T-helper 17 cell (primary cell): ENCODE measurements around the gene INSRR. TPM values are rescaled to one million over a fixed set of nuclear protein-coding genes. Genes with fewer than 3 reads are reported as not detected.

Experiments
- ATAC-seq: fragments of 150-1000 bp; cut with Tn5 transposase; 2 replicates; pipeline ENCODE4 v1.10.0; 2021; ENCODE audit warnings: mild to moderate bottlenecking, moderate library complexity
- DNase-seq, 3 donors: peaks; one replicate each; pipeline versions ENCODE4 v3.0.0 to v3.0.0-alpha.2; 2020 to 2021
- H3K9me3 ChIP-seq: one replicate; pipeline ENCODE4 v1.7.0; 2013; ENCODE audit warnings: low read length, mild to moderate bottlenecking; ENCODE audit not compliant: control insufficient read depth, poor library complexity, severe bottlenecking
- H3K27ac Mint-ChIP-seq: one replicate; pipeline ENCODE4 v1.8.0; 2022; ENCODE audit warnings: mild to moderate bottlenecking, moderate library complexity, mixed read lengths
- H3K27me3 Mint-ChIP-seq: one replicate; pipeline ENCODE4 v1.8.0; 2022; ENCODE audit warnings: mixed read lengths
- H3K36me3 Mint-ChIP-seq: one replicate; pipeline ENCODE4 v1.8.0; 2022; ENCODE audit warnings: low read depth, mixed read lengths
- H3K4me1 Mint-ChIP-seq: one replicate; pipeline ENCODE4 v1.8.0; 2022; ENCODE audit warnings: mild to moderate bottlenecking, mixed read lengths
- H3K4me3 Mint-ChIP-seq: one replicate; pipeline ENCODE4 v1.8.0; 2022; ENCODE audit warnings: mild to moderate bottlenecking, moderate library complexity, mixed read lengths
- total RNA-seq, 4 donors: library from RNA in 2 of 4; stranded (reverse) in 2 of 4; gene quantifications; one replicate each; pipeline ENCODE4 v1.2.3 and lab custom pipeline; 2022 to 2026

INSRR gene
- total RNA-seq (not detected), total RNA-seq (lab: John Stamatoyannopoulos, UW) (0 to 0.15 reads per million in 2 donors)

DNA sequence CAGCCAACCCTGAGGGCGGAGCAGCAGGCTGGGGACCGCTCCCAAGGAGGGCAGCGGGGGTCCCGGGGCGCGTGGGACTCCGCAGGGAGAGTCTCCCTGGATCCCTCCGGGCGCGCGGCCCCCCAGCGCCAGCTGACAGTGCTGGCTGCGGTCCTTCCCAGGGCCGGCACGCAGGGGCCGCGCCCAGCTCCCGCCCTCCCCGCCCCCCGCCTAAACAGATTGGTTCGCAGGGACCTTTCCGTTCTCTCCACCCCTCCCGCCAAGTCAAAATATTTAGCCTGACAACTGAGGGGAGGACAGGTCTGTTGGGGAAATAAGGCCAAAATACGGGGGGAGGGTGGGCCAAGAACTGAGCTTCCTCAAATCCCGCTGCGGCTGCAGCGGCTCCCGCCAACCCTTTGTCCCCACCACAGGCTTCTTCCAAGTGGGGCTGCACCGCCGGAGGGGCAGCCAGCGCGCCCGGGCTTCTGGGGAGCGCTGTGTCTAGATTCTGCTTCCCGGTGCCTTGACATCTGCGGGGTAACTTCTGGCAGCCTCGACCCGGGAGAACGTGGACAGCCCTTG lies at the start of gene INSRR:
Gene INSRR (minus strand): TSS at position 159 of the 564 bp plus-strand sequence. CDS start 496 bp downstream, outside the sequence.
- no peak for ATAC-seq
- H3K4me3 Mint-ChIP-seq: peak within 1 kb of the TSS; percentile 86
- H3K9me3 ChIP-seq: no peaks in the 10 kb centered on the region
- no peak within 1 kb of the TSS for H3K27ac Mint-ChIP-seq
- H3K27me3 Mint-ChIP-seq: peaks cover 58% of the 10 kb centered on the region
- no peak for DNase-seq
- peaks cover 35% of the 10 kb centered on the region for H3K4me1 Mint-ChIP-seq
- H3K36me3 Mint-ChIP-seq: peaks cover 11% of the 10 kb centered on the region

DNA sequence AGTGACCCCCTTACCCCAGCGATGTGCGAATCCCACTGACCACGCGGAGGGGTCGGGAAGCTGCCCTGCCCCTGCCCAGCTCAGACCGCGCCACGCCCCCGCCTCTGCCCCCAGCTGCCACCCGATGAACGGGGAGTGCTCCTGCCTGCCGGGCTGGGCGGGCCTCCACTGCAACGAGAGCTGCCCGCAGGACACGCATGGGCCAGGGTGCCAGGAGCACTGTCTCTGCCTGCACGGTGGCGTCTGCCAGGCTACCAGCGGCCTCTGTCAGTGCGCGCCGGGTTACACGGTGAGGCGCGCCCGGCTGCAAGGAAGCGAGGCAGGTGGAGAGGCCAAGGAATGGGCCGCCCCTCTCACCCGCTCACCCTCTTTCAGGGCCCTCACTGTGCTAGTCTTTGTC lies 49.6 kb upstream of the INSRR start:
- no peak for ATAC-seq
- Mint-ChIP-seq H3K27ac (no peak overlapping the region), H3K36me3 (peaks cover 3% of the 10 kb centered on the region), H3K4me3 (no peak overlapping the region), H3K4me1 (peaks cover 9% of the 10 kb centered on the region), H3K27me3 (peaks cover 43% of the 10 kb centered on the region)
- DNase-seq: no peak
- H3K9me3 ChIP-seq: no peaks in the 10 kb centered on the region

DNA sequence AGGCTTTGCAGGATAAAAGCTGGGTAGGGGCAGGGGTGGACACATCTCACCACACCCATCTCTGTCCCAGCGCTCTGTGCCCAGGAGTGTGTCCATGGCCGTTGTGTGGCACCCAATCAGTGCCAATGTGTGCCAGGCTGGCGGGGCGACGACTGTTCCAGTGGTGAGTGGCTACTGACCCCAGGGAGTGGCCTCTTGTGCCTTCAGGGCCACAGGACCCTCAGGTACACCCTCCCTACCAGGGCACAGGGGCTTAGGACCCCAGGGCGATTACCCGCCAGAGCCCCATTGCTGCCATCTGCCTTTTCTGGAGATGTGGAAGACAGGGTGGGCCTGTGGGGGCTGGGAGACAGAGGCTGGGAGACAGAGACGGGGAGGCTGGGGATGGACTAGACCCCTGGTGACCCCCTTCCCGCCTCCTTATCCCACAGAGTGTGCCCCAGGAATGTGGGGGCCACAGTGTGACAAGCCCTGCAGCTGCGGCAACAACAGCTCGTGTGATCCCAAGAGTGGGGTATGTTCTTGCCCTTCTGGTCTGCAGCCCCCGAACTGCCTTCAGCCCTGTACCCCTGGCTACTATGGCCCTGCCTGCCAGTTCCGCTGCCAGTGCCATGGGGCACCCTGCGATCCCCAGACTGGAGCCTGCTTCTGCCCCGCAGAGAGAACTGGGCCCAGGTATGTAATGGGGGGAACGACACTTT lies 47.4 kb upstream of the INSRR start:
- ATAC-seq: no peak
- DNase-seq: no peak
- no peak overlapping the region for H3K4me3 Mint-ChIP-seq
- H3K4me1 Mint-ChIP-seq: peaks cover 9% of the 10 kb centered on the region
- no peak overlapping the region for H3K27ac Mint-ChIP-seq
- H3K36me3 Mint-ChIP-seq: peaks cover 3% of the 10 kb centered on the region
- H3K27me3 Mint-ChIP-seq: peaks cover 43% of the 10 kb centered on the region
- no peaks in the 10 kb centered on the region for H3K9me3 ChIP-seq

DNA sequence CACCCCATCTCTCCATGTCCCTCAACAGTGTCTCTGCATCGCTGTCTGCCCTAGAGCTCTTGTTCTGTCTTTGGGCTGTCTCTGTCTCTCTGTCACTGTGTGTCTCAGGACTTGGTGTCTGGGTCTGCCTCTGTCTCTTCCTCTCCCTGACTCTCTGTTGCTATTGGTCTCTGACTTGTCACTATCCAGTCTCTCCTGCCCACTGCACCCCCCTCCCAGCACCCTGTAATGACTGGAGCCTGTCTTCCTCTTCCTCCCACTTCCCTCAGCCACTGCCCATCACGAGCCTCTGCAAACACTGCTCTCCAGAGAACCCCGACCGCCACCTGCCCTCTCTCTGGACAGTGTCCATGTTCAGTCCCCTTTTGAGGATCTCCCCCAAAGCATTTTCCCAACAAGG lies 46.7 kb upstream of the INSRR start:
- Mint-ChIP-seq H3K27ac (no peak overlapping the region), H3K4me1 (peaks cover 9% of the 10 kb centered on the region), H3K36me3 (peaks cover 3% of the 10 kb centered on the region), H3K4me3 (no peak overlapping the region), H3K27me3 (peaks cover 40% of the 10 kb centered on the region)
- no peaks in the 10 kb centered on the region for H3K9me3 ChIP-seq
- DNase-seq (no peak), ATAC-seq (no peak)

DNA sequence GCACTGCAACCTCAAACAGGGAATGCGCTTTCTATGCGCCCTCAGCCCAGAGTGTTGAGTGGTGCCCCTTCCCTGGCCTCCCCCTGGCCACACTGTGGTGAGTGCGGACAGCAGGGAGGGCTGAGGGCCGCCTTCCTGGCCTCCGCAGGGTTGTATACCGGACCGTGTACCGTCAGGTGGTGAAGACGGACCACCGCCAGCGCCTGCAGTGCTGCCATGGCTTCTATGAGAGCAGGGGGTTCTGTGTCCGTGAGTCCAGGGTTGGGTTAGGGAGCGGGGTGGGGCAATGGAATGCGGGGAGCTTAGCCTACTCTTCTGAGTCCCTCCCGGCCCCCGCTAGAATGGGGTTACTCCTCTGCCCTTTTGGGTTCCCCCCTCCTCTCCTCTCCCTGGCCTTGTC lies 46.3 kb upstream of the INSRR start:
- H3K9me3 ChIP-seq: no peaks in the 10 kb centered on the region
- H3K4me1 Mint-ChIP-seq: peaks cover 7% of the 10 kb centered on the region
- H3K4me3 Mint-ChIP-seq: no peak overlapping the region
- H3K27me3 Mint-ChIP-seq: peaks cover 36% of the 10 kb centered on the region
- H3K27ac Mint-ChIP-seq: no peak overlapping the region
- peaks cover 3% of the 10 kb centered on the region for H3K36me3 Mint-ChIP-seq
- DNase-seq: no peak
- no peak for ATAC-seq

DNA sequence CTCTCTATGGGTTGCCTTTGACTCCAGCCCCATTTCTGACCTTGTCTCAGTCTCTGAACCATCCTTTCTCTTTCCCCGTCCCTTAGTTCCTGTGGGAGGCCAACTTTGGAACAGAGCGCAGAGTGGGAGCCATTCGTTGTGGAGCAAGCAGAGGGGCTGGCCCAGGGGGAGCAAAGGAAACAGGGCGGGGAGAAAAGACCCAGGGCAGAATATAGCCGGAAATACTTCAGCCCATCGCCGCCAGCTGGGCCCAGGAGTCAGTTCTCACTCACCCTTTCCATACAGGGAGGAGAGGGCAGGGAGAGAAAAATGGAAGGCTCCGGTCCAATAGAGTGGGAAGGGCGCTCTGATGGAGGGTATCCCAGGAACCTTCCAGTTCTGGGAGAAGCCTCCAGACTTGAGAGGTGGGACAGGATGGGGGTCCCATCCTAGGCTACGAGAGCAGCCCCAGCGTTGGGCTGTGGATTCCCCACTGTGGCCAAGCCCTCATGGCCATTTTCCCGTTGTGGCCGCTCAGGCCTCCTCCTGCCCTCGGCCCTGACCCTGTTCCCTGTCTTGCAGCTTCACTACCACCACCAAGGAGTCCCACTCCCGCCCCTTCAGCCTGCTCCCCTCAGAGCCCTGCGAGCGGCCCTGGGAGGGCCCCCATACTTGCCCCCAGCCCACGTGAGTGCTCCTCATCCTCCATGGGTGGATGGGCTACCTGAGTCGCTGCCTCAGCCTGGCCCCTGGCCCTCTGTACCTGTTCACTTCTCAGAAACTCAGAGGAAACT lies 45.5 kb upstream of the INSRR start:
- Mint-ChIP-seq H3K4me1 (peaks cover 7% of the 10 kb centered on the region), H3K27ac (no peak overlapping the region), H3K36me3 (peaks cover 3% of the 10 kb centered on the region), H3K27me3 (peaks cover 36% of the 10 kb centered on the region), H3K4me3 (no peak overlapping the region)
- H3K9me3 ChIP-seq: no peaks in the 10 kb centered on the region
- DNase-seq: no peak
- ATAC-seq: no peak

DNA sequence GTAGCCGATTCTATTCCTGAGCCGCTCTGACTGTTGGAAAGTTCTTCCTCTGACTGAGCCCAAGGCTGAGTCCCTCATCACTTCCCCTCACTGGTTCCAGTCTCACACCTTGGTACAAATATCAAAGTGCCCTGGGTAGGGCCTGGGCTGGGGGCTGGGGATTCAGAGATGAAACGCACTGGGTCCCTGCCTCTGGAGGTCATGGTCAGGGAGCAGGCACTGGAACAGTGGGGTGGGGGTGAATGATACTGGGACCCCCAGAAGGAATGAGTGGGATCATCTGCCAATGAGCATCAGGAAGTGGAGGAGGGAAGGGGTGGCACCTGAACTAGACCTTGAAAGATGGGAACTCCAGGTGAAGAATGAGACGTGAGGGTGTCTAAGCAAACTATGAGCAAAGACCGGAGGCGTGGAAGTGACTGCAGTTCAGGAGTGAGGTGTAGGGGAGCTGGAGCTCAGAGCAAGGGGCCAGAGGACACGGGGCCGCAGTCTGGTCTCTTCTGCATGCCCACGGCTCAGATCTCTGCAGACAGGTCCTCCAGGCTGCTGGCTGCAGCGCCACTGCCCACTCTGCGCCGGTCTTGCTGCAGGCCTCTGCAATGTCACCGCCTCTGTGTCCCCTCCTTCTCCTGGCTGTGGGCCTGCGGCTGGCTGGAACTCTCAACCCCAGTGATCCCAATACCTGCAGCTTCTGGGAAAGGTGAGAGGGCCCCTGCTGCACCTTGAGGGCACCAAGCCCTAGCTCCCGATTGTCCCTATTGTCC lies 44.6 kb upstream of the INSRR start:
- Mint-ChIP-seq H3K4me1 (peaks cover 9% of the 10 kb centered on the region), H3K27ac (no peak overlapping the region), H3K4me3 (no peak overlapping the region), H3K36me3 (peaks cover 5% of the 10 kb centered on the region), H3K27me3 (peaks cover 40% of the 10 kb centered on the region)
- no peak for DNase-seq
- ATAC-seq: no peak
- H3K9me3 ChIP-seq: no peaks in the 10 kb centered on the region

DNA sequence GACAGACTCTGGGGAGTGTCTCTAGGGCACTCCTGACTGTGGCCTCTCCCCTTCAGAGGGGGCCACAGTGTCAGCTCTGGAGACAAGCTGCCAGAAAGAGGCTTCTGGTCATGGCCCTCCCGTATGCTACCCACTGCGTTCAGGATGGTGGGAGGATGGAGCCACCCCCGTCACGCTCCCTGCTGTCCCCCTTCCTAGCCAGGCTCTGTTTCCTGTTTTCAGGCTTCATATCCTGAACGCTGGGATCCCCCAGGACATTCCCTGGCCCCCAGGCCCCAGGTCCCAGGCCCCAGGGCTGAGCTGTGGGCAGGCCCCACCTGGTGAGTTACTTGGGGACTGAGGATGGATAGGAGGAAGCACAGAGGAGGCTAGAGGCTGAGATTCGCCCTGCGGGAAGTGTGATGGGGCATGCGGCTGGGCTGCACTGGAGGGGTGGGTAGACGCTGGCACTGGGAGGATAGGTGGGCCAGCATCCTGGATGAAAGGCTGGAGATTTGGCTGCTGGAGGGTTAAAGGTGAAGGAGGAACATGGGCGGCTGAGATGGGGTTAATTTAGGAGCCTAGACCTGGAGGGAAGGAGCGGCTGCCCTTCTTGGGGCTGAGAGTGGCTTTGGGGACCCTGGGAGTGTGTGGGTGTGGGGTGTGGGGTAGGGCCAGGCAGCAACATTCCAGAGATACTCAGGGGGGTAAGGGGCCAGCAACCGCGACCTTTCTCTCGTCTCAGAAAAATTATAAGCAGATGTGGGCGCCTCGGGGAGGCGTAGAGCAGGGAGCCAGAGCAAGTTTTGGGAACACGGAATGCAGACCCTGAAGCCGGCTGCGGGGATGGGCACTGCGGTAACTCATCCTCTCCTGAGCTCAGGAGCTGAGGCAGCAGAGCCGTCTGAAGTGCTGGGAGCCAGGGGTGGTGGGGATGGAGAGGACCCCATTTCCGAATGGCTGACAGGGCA lies 43.3 kb upstream of the INSRR start:
- peaks cover 49% of the 10 kb centered on the region for H3K27me3 Mint-ChIP-seq
- peaks cover 15% of the 10 kb centered on the region for H3K4me1 Mint-ChIP-seq
- ATAC-seq: no peak
- H3K9me3 ChIP-seq: no peaks in the 10 kb centered on the region
- H3K36me3 Mint-ChIP-seq: peaks cover 6% of the 10 kb centered on the region
- no peak for DNase-seq
- no peak overlapping the region for H3K27ac Mint-ChIP-seq
- no peak overlapping the region for H3K4me3 Mint-ChIP-seq

DNA sequence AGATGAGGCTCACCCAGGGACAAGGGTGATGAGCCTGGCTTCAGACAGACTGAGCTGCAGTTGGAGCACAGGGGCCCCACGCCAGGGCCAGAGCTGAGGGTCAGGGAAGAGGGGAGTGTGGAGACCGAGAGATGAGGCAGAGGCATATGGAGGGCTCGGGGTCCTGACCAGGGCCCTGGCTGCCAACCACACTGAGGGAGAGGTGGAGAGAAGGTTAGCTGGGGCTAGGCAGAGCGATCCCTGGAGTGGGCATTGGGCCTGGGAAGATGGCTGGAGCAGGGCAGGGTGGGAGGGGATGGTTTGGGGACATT lies 42.6 kb upstream of the INSRR start:
- Mint-ChIP-seq H3K36me3 (peaks cover 3% of the 10 kb centered on the region), H3K27me3 (peaks cover 48% of the 10 kb centered on the region), H3K27ac (no peak overlapping the region), H3K4me3 (no peak overlapping the region), H3K4me1 (peaks cover 10% of the 10 kb centered on the region)
- ATAC-seq (no peak), DNase-seq (no peak)
- H3K9me3 ChIP-seq: no peaks in the 10 kb centered on the region

DNA sequence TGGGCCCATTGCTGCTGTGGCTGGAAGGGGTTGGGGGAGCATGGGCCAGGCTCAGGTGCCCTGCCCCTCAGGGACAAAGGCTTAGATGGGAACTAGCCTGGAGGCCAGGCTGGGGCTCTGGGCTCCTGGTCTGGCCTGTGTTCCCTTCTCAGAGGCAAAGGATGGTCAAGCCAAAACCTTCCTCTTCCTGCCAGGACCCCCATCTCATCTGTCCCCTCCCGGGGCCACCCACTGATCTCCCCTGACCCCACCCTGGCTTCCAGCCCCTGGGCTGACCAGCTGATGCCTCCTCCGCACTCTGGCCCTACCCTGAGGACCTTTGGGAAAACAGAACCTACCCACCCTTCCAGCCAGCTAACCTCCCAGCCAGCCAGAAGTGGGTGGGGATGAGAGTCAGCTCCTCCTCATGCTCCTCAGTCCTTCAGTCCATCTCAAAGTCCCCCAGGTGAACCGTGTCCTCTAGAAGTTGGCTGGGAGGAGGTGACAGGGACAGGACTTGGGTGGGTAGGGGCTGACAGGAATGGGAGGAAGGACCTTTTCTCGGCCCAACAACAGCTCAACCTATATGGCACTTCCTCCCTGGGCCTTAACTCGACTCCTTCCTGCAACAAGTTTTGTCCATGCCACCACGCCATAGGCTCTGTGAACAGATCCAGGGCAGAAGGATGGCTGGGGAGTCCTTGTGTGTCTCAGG lies 42.1 kb upstream of the INSRR start:
- Mint-ChIP-seq H3K27ac (no peak overlapping the region), H3K27me3 (peaks cover 48% of the 10 kb centered on the region), H3K4me1 (peaks cover 10% of the 10 kb centered on the region), H3K4me3 (no peak overlapping the region), H3K36me3 (peaks cover 3% of the 10 kb centered on the region)
- DNase-seq (no peak), ATAC-seq (no peak)
- no peaks in the 10 kb centered on the region for H3K9me3 ChIP-seq

DNA sequence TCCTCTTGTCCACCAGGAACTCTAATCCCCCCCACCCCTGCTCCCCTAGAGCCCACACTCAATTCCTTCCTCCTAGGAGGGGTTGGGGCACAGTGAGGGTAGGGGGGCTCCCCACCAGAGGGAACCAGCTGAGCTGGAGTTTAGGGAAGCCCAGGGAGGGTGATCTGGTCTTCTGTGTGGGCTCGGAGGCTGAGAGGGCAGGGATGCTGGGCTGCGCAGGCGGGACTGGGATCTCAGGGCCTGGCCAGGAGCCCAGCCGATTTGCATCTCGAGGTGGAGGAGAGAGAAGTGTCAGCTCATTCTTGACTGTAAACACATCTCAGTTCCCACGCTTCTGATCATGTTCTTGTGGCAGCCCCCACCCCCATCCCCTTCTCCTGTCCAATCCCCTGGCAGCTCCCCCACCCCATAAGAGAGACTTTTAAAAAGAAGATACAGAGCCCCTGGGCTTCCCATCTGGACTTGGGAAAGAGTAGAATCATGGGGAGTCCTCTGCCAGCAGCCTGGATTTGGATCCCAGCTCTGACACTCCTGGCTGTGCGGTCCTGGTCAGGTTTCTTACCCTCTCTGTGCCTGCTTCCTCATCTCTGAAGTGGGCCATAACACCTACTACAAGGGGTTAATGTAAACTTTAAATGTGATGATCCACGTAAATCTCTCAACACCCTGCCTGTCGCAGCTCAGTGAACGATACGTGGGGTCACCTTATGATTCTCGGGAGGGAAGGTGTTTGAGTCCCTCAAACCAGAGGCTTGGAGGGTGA lies 41.2 kb upstream of the INSRR start:
- Mint-ChIP-seq H3K4me3 (no peak overlapping the region), H3K36me3 (peaks cover 3% of the 10 kb centered on the region), H3K27me3 (peaks cover 47% of the 10 kb centered on the region), H3K27ac (no peak overlapping the region), H3K4me1 (peaks cover 10% of the 10 kb centered on the region)
- ATAC-seq: no peak
- H3K9me3 ChIP-seq: no peaks in the 10 kb centered on the region
- DNase-seq: no peak
